ENCODE results near the gene SLC25A33.

Gene SLC25A33

DNA sequence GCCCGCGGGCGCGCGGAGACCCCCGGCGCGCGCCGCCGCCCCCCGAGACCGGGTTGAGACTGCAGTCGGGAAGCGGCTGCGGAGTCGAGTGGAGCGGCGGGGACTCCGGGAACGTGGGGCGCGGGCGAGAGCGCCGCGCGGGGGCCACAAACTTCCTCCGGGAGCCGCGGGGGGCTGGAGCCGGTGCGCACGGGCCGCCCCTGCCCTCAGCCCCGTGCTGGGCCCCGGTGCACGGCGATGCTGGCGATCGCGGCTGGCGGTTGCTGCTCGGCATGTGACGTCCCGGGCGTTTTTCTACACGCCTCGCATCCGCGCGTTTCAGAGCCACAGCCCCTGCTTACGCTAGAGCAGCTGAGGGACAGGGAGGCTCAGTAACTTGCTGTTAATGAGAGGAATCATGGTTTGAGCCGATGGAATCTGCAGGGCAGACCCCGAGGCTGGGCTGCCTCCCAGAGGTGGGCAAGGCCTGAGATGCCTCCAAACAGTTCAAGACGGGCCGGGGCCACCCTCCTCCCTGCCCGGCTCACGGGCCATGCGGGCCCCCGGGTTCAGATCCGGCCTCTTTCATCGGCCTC, 50.0 kb downstream of the SLC25A33 start:
- DNase-seq (ENCODE audit: low read depth), result peak; percentile 16

DNA sequence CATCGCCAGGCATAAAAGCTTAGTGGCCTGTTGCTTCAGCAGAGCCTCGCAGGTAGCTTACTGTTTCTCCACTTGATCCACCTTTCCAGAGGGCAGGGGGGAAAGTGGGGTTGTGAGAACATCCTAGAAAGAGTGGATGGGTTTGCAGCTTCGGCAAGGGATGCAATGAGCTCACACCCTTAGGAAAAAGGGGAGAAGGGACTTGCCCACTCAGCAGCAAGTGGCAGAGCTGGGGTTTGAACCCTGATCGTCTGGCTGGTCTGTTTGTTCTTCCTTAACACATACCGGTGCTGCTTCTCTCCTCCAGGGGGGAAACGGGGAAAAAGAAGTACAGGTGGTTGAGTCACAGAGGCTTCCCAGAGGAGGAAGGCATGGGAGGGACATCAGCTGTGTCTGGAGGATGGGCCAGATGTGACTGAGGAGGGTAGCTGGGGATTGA, 50.5 kb downstream of the SLC25A33 start:
- no peak for DNase-seq (ENCODE audit: low read depth)

DNA sequence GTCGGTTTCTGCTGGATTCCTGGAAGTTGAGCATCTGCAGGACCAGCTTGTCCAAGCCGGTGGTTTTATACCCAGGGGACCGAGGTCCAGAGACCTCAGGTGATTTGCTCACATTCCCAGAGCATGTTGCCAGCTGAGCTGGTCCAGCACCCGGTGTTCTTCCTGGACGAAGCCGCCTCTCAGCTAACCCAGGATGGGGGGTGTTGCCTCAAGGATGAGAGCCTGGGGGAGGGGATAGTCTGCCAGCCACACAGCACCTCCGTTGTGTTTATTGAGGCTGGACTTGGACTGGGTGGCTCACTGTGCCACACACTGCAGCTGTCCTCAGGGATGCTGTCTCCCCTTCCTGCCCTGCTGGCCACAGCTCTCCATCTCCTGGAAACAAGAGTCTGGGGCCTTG, 50.9 kb downstream of the SLC25A33 start:
- no peak for DNase-seq (ENCODE audit: low read depth)

DNA sequence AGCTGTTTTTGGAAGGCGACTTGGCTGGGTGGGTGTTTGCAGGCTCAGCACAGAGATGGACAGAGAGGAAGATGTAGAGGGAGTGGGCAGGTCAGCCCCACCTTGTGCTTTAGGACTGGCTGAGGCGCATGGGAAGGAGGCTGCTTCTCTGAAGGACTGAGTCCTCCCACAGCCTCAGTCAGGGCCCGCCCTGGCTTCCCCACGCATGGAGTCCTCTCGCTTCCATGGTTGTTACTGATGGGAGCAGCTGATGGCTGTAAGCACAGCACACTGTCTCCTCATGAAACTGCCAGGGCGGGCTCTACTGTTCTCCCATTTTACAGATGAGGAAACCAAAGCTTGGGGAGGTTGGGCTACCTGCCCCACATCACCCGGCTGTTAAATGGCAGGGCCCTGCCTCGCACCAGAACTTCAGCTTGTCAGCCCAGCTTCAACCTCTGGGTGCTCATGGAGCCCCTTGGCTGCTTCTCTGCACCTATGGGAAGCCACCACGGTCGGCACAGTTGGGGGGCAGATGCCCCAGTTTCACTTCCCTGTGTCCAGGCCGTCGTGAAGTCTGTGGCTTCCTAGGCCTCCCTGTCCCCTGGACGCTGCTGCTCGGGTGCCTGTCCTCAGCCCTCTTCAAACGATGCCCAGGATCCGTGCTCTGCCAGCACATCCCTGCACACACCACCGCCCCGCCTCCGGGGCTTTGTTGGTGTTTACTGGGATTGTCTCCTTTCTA, 51.8 kb downstream of the SLC25A33 start:
- DNase-seq (ENCODE audit: low read depth), result no peak

DNA sequence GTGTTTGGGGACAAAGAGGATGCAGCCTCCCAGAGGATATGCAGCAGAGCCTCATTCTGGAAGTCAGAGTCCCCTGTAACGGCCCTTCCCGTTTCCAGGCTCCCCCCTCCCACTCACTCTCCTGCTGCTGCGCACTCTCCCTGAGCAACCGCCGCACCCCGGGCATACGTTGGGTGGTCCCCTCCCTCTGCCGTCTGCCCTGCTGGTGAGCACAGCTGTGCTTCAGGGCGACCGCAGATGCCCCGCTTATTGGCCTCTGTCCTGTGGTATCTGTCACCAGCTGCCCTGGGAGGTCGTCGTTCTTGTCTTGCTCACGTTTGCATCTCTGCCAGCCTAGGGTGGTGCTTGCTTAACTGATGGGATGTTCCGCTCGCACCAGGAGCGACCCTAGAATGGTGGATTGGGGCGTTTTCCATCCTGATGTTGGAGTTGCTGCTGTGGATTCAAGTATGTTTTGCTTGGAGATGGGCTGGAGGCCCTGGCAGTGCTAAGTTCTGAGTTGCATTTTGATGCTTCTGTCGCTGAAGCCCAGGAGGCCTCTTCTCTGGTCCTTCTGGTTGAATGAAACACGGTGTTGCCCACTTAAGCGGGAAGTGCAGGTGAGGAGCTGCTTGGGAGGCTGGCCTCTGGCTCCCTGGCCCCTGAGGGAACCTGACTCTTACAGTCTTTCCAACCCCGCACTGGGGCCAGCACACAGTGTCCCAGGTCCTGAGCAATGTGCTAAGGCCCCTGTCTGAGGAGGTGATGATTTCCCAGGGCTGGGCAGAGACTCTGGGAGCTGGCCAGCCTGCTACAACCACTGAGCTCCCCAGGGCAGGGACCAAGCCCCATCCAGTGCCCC, 52.6 kb downstream of the SLC25A33 start:
- no peak for DNase-seq (ENCODE audit: low read depth)

DNA sequence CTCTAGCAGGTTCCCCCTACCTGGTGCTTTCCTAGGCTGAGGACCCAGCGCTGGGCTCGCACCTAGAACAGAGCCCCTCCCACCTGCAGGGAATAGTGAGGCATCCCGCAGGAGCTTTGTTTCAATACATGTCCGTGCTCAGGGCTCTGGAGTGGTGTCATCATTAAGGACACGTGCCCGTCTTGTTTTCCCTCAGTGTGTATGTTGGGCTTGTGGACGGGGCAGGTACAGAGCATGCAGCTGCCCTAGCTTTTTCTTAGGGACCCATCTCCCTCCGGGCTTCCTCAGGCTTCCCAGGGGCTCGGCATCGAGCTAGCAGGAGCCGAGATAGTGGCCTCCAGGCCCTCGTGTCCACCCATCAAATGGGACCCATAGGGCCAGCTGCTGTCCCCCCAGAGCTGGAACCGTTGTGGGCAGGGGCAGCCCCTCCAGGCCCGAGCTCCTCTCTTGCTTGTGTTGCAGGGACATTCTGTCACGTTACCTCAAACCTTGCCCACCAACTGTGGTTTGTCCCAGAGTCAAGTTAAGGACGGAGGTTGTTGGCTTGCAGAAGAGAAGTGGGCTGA, 53.3 kb downstream of the SLC25A33 start:
- no peak for DNase-seq (ENCODE audit: low read depth)

DNA sequence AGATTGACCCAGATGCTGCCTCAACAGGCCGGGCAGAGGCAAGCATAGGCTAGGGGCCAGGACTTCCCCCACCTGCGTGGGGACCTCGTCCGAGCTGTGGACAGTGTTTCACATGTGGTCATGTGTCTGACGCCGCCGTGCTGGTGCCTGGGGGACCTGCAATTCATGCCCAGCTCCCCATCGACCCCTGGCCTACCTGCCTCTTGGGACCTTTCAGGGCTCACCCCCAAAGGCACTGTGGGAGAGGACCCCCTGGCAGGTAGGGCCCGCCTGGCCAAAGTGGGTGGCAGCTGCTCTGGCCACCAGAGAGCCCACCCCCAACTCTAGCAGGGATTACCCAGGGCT, 53.9 kb downstream of the SLC25A33 start:
- DNase-seq (ENCODE audit: low read depth), result no peak

DNA sequence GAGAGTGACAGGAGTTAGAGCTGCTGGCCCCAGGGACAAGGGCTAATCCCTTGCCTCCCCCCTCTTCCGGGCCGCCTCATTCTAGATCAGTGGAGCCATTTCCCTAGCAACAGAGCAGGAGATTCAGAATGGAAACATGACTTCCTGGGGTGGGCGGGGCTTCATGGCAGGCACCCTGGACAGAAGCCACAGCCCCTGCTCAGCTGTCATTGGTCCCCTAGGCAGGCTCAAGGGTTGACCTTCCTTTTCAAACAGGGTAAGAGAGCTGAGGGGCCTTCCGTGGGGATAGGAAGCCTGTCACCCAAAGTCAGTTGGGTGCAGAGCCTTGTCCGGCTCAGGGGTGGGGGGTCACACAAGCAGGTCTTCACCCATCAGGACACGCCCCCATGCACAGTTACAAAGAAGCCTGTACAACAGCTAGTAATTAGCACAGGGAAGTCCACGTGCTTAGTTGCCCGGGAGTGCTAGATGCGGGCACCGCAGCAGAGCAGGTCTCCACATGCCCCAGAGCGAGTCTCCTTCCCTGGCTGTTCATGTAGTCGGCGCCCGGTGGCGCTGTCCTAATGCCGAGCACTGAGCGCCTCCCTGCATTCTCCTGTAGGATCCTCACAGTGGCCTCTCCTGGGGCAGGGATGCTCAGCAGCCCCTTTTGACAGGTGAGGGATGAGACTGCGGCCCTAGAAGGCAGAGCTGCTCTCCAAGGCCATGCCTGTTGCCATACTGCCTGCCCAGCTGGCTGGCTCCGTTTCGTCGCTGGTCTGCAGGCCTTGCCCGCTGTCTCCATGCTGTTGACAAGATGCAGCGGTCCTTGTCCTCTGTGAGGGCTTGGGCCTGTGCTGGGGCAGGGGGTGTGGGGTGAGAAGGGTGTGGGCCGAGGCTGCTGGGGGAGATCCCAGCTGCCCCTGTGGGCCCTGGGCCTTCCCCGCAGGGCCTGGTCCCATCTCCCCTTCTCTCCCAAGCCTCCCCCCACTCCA, 54.5 kb downstream of the SLC25A33 start:
- no peak for DNase-seq (ENCODE audit: low read depth)

DNA sequence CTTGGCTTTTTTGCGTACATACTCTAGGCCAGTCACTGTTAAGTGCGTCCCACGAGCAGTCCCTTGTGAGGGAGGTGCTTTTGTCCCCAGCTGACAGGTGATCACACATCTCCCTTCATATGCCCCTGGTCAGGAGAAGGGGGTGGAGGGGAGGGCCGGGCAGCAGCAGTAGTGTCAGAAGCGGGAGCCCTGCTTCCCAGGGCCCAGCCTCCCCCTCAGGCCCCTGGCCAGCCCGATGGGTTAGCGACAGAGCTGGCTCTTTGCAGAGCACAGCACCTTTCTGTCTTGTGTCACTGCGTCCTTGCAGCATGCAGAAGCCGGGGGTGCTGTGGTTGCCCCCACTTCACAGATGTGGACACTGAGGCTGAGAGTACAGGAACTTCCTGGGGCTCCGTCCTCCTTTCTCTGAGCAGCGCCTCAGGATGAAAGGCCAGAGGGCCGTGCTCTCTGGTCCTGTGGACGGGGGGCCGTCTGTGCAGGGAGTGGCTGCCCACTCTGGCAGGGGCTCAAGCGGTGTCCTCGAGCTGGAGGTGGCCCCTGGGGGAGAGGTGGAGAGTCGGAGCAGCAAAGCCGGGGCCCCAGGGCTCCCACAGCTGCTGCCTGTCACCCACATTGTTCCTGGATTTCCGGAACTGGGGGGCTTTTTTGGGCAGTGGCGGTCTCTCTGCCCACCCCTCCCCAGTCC, 55.3 kb downstream of the SLC25A33 start:
- no peak for DNase-seq (ENCODE audit: low read depth)

DNA sequence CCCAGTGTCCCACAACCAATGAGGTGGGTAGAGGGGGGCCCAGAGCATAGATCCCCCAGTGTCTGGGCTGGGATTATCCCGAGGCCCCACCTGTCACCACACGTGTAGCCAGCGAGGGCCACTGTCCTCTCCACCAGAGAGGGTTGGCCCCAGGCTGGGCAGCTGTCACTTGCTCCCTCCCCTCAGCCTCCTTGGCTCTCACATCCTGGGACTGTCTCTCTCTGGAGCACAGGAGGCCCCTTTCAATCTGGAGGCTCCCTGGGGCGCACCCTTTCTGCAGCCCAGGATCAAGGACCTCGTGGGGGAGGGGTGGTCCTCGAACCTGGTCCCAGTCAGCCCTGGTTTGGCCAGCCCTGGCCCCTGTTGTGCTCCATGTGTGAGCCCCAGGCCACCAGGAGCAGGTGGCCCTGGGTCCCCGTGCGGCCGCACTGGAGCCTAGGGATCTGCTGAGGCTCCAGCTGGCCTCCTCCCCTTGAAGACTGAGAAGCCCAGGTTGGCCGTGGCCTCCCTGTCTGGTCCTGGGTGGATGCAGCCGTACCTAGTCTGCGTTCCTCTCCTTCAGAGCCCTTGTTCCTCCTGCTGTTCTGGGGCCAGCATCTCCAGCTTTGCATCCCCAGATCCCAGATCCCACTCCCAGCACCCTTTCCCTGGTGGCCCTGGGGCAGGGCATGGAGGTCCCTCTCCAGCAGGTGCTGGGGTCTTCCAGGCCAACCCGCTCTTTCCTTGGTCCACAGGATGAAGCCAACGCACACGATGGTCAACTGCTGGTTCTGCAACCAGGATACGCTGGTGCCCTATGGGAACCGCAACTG, 56.1 kb downstream of the SLC25A33 start:
- no peak for DNase-seq (ENCODE audit: low read depth)

DNA sequence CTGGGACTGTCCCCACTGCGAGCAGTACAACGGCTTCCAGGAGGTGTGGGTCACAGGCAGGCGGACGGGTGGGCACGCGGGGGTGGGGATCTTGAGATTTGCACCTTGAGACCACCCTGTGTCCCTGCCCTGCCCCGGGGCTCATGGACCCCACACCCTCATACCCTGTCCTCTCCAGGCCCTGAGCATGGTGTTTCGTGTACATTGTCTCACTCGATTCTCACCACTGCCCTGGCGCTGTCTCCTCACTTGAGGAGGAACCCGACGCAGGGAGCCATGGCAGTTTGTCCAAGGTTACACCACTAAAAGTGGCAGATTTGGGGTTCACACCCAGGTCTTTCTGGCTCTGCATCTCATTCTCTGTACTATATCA, 56.7 kb downstream of the SLC25A33 start:
- DNase-seq (ENCODE audit: low read depth), result no peak

DNA sequence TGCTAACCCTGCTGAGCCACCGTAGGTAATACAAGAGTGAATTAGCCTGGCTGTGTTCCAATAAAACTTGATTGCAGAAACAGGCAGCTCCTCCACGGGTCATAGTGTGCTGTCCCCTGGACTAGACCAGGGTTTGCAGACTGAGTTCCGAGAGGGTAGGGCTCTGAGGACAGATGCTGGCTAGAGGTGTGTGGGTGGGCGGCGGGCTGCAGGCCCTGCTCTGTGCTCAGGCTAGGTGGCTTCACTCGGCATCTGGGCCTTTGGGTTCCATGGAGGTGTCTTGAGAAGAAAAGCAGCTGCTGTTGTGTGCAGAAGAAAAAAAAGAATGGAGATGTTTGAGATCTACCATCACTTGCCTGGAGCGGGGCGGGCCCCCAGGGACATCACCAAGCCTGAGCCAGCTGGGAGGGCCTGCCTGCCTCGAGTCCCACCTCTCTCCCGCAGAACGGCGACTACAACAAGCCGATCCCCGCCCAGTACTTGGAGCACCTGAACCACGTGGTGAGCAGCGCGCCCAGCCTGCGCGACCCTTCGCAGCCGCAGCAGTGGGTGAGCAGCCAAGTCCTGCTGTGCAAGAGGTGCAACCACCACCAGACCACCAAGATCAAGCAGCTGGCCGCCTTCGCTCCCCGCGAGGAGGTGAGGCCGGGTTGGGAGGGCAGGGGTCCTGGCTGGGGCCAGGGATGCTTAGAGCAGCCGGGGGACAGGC, 57.3 kb downstream of the SLC25A33 start:
- no peak for DNase-seq (ENCODE audit: low read depth)

DNA sequence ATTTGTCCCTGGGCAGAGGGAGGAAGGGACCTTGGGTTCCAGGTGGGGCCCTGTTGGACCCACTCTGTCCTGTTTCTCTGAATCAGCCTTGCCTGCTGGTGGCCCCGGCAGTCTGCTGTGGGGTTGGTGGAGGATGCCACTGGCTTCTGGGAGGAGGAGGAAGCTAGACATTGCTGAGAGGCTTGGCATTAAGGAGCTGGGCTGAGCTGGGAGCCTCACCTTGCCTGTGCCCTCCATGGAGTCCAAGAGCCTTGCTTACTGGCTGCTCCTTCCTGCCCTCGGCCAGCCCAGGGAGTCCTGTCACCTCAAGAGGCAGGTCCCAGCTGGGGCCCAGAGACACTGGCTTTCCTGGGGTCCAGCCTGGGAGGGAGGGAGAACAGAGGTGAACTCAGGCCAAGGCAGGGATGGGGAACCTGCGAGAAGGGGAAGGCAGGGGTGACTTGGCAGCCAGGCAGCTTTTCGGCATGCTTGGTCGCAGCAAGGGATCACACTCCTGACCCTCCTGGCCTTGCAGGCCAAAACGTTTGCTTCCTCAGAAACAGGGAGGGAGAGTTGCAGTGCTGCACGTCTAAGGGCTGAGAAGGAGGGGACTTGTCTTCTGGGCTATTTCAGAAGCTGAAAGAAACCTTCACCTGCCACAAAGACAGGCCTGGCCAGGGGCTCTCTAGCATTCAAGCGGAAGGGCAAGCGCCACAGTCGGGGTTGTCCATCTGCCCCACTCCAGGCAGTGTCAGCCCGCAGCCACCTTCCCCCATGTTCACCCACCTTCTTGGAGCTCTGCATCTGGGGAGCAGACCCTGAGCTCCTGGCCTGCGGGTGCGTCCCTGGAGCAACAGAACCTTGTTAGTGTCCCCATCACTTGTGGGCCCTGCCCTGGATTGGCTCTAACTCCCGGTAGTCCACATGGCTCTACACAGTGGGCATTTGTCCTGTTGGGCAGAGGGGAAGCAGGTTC, 58.4 kb downstream of the SLC25A33 start:
- no peak for DNase-seq (ENCODE audit: low read depth)

DNA sequence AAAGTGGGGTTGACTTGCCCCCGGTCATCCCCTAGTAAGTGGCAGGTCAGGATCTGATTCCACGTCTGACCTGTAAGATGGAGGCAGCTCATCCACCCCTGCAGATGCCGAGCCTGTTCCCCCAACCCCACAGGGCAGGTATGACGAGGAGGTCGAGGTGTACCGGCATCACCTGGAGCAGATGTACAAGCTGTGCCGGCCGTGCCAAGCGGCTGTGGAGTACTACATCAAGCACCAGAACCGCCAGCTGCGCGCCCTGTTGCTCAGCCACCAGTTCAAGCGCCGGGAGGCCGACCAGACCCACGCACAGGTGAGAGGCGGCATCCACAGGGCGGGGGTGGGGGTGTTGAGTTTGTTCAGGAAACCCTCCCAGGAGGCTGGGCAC, 59.0 kb downstream of the SLC25A33 start:
- no peak for DNase-seq (ENCODE audit: low read depth)

DNA sequence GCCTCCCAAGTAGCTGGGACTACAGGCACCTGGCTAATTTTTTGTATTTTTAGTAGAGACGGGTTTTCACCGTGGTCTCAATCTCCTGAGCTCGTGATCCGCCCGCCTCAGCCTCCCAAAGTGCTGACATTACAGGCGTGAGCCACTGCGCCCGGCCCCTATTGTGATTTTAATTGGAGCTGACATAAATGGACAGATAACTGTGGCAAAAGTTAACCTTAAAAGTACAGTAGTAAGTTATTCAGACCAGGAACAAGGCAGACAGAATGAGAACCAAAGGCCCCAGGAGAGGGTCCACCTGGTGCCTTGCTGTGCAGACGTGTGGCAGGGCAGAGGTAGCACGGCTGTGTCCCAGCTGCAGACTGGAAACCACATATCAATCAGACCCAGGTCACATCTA, 60.5 kb downstream of the SLC25A33 start:
- DNase-seq (ENCODE audit: low read depth), result no peak

DNA sequence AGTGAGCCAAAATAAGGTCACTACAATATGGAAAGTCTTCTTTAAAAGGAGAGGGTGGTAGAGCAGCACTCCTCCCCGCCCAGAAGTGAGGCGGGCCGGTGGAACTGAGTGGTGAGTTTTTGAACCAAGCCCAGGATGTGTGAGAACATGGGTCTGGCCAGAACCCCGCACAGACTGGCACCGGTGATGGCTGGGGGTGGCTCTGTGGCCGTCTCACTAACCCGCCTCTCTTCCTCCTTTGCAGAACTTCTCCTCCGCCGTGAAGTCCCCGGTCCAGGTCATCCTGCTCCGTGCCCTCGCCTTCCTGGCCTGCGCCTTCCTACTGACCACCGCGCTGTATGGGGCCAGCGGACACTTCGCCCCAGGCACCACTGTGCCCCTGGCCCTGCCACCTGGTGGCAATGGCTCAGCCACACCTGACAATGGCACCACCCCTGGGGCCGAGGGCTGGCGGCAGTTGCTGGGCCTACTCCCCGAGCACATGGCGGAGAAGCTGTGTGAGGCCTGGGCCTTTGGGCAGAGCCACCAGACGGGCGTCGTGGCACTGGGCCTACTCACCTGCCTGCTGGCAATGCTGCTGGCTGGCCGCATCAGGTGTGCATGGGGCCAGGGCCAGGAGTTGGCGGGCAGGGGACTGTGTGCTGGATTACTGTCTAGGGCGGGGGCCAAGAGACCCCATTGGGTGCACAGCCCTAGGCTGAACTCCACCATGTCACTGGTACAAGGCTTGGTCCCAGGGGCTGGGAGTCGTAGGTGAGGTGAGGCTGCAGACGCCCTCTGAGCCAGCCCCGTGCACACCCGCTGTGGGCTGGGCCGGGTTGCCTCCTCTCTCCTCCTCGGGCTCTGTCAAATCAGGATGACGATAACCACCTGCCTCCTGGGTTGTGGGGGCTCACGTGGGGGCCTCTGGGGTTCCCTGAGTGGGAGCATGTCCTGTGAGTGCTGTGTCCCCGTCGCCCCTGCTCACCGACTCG, 61.9 kb downstream of the SLC25A33 start:
- DNase-seq (ENCODE audit: low read depth), result no peak
